Eye (tissue), 1 donor: Measurements from ENCODE around the gene PCIF1.
"Not testable (repeated sequence)": the region's sequence is repeated elsewhere in the genome, so short reads cannot be mapped to it uniquely, and the experiment has no call there.

ENCODE experiments used
- DNase-seq: peaks from one replicate; pipeline ENCODE4 v3.0.0-alpha.2; 2015

Gene PCIF1

DNA sequence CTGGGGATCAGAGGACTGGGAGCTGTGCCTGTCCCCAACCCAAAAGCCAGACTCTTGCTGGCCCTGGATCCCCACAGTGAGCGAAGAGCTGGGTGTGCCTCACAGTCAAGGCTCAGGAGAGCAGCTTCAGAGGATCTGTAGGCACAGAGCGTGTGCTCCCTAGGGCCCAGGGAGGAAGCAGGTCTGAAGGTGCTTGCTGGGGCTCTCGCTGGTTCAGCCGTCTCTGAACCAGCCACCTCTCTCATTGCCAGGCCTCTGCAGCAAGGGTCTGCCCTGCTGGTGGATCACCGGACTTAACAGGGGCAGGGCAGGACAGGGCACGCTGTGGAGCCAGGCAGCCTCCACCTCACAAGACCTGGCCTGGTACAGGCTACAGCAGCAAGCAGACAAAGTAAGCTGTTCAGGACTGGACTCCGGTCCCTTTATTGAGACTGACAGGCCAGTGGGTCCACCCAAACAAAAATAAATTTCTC is 13.8 kb downstream of the PCIF1 start:
- DNase-seq: no peak

DNA sequence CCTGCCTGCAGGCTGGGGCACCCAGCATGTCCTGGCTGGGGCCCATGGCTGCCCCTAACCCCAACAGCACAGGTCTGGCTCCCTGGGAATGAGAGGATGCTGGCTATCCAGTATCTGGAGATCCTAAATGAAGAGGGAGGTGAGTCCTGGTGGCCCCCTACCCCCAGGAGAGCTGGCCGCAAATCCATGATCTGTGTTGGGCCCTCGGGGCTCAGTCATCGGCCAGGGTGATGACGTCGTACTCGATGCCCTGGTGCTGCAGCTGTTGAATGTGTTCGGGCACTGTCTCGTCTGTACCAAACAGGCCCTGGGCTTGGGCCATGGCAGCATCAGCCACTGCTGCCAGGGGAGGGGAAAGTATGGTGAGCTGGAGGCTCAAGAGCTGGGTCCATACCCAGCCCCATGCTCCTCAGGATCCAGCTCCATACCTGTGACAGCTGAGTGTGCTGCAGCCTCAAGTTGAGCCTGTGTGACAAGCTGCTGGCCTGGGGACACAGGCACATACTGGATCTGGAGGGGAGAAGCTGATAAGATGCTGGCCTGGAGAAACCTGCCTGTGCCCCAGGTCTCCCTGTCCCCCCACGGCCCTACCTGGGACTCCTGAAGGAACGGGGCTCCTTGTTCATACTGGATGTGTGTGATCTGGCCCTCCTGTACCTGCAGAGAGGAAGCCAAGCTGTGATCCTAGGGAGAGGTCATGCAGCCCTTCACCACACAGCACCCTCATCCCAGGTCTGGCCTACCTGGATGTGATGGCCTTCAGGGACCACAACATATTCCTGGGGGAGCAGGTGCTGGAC is 14.5 kb downstream of the PCIF1 start:
- no peak for DNase-seq

DNA sequence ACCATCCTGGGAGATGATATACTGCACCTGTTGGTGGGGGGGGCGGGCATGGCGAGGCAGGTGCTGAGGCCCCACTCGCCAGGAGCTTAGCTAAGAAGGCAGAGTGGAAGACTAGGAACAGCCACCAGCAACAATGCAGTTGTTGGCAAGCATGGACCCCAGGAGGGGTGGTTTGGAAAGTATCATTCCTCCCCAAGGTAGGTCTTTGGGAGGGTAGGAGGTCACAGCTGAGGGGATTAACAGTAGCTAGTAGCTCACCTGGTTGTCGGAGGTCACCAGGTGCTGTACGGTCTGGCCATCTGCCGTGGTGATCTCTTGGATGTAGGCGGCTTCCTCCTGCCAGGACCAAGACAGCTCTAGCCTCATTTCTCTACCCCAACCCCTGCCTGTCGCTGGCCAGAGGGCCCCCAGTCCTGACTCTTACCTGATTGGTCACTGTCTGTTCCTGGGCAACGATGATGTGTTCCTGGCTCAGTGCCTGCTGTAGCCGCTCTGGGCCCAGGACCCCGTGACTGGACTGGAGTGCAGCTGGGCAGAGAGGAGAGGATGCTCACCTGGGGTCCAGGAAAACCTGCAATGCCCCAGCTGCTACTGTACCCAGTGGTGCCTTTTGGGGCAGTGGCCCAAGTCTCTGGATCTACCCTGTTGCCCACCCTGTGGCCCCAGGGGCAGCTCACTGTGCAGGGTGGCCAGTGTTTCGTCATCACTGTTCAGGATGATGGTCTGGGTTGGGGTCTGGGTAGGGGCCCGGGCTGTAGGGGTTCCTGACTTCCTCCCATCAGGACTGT is 15.3 kb downstream of the PCIF1 start:
- DNase-seq: no peak

DNA sequence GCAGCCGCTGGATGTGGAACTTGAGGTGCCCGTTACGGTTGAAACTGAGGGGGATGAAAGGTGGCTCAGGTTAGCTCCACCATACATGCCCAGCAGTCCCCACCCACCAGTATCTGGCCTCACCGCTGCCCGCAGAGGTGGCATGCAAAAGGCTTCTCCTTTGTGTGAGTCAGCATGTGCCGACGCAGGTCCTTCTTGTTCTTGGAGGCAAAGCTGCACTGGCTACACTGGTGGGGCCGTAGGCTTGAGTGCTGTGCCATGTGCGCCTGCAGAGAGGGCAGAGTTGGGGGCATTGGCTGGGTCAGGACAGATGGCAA is 15.8 kb downstream of the PCIF1 start:
- no peak for DNase-seq

DNA sequence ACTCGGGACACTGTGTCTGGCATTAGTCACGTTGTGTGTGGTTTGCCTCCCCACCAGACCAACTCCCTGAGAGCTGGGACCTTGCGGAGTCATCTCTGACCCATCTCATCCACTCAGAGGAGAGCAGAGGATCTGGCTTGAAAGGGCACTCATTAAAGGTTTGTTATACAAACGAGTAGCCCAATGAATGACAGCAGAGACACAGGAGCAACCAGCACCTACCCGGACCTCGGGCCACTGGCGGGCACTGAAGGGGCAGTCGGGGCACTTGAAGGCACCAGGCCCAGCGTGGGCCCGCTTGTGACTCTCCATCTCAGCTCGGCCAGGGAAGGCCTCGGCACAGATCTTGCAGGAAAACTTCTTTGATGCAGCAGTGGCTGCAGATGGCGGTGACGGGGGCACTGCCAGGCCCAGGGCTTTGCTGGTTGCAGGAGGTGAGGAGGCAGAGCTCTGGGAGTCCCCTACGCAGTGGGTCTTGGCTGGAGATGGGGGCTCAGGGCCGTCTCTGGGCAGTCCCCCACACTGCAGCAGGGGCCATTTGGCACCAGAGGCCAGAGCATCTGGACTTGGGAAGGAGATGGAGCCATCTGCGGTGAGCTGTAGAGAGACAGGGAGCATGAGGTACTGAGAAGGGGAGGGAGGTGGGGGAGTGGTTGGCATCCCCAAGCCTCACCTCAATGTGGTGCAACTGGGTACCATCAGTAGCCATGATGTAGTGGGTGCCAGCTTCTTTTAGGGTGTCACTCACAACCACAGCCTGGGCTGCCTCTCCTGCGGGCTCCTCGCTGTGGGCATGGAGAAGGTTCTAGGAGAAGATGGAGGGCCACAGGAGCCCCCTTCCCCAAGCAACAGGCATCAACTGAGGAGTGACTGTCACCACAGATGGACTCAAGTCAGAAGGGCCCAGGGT is 17.7 kb downstream of the PCIF1 start:
- no peak for DNase-seq

DNA sequence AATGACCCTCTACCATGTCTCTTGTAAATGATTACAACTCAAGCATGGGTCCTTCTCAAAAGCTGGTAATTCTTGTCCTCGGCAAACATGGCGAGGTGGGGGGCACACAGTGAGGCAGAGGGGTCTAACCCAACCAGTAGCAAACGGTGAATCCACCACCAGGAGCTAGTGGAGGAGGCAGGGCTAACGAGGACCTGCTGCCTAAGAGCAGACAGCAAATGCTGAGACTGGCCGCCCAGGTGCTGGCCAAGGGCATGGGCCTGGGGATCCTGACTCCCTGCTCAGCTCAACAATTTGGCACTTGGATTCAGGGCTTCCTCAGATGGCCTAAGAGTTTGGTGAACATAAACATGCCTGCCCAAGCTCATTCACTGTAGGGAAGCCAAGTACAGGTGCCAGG is 18.4 kb downstream of the PCIF1 start:
- no peak for DNase-seq

DNA sequence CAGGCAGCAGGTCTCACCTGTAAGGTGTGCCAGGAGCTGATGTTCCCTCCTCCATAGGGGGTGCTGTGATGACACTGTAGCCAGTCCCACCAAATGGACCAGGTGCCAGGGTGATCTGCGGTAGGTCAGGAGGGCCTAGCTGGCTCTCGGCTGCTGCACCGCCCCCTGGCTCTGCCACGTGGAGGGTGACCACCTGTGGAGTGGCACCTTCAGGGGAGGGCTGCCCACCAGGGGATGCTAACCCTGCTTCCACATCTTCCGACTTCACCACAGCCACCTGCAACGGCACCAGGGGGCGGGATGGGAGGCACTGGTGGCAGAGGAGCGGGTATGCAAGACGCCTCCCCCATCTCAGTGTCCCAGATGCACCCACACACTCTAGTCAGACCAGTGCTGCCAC is 19.2 kb downstream of the PCIF1 start:
- no peak for DNase-seq

DNA sequence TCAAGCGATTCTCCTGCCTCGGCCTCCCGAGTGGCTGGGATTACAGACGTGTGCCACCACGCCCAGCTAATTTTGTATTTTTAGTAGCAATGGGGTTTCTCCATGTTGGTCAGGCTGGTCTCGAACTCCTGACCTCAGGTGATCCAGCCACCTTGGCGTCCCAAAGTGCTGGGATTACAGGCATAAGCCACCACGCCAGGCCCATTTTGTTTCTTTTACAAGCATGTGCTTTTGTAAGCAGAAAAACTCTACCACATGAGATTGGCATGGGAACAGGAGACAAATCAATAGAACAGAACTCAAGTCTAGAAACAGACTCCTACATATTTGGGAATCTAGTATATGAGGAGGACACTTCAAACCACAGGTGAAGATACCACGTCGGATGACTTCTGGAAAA is 21.8 kb downstream of the PCIF1 start:
- not testable (repeated sequence) for DNase-seq

DNA sequence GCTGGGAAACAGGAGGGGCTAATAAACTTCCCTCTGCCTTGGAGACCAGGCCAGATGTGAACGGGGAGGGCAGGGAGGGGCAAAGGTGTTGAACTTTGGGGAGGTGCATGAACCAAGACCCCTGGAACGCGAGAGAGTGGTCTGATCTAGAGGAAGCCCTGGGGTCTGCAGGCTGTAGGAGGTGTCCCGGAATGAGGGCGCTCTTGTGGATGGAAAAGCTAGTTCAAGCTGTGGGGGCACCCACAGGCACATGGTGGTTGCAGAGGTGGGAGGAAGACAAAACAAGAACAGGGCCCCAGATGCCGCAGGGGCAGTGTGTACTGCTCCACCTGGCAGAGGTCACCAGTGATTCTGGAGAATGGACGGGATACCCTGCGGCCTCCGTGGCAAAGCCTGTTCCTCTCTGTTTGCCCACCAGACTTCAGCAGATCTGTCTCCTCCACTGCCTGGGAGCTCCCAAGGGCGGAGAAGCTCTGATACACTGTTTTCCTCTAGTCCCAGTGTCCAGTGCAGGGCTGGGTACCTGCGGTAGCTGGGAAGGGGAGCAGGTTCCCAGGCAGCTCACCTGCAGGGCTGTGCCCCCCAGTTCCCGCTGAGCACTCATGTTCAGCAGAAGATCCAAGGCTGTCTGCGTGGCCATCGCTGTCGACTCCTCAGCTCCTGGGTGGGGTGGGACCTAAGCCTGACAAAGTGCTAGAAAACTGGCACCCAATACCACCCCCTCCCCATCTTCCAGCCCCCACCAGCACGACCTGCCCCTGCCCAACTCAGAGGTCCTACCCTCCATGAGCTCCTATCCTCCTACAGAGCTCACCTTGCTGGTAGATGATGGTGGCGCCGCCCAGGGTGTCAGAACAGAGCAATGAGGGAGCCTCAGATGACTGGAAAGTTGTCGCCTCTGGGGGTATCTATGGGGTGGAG is 22.8 kb downstream of the PCIF1 start:
- no peak for DNase-seq

DNA sequence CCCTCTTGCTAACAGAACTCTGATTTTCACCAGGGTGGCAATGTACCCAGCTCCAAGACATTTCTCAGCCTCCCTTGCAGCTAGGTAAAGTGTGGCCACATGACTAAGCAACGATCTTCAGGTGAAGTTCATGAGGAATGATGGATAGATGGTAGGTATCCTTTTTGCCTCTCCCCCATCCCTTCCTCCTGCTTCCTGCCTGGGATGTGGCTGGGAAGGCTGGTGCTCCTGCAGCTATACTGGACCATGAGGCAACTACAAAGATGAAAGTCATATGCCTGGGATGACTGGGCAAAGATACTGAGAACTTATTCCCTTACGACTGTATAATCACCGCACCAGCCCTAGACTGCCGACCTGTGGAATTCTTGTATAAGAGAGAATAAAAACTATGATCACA is 24.1 kb downstream of the PCIF1 start:
- DNase-seq: no peak

DNA sequence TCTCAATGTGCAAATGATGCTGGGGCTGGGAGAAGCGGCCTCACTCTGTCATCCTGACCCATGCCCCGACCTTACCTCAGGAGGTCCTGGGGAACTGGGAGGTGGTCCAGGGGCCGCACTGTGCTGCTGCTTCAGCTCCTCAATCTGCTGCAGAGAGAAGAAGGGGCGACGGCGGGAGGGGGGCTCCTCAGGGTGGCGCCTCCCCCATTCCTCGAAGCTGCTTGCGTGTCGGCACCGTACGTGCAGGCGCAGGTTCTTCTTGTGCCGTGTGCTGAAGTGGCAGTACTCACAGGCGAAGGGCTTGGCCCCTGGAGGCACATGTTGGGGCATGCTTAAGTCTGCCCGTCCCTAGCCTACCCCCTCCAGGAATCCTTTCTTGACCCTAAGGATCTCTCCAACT is 24.6 kb downstream of the PCIF1 start:
- no peak for DNase-seq

DNA sequence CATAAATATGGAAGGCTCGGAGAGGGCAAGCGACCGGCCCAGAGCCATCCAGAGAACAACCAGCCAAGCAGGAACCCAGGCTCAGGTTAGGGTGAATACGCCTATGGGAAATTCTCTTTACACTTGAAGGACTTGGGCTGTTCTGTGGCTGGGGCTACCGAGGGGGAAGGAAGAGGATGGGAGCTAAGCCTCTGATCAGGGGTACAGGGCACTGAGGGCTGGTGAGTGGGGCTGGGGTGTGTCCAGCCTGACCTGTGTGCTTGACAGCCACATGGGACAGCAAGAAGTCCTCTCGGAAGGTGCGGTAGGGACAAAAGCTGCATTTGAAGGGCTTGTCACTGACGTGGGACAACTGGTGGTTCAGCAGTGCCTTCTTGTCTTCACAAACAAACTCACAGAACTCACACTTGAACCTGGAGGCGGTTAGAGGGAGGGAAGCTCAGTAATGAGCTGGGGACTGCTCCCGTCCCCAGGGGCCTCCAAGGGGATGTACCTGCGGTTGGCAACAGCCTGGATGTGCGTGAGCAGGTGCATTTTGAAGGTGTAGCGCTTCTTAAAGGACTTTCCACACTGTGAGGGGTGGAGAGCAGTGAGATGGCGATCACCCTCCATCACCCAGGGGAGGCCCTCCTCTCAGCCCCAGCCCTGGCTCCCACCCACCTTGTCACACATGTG is 25.6 kb downstream of the PCIF1 start:
- no peak for DNase-seq

DNA sequence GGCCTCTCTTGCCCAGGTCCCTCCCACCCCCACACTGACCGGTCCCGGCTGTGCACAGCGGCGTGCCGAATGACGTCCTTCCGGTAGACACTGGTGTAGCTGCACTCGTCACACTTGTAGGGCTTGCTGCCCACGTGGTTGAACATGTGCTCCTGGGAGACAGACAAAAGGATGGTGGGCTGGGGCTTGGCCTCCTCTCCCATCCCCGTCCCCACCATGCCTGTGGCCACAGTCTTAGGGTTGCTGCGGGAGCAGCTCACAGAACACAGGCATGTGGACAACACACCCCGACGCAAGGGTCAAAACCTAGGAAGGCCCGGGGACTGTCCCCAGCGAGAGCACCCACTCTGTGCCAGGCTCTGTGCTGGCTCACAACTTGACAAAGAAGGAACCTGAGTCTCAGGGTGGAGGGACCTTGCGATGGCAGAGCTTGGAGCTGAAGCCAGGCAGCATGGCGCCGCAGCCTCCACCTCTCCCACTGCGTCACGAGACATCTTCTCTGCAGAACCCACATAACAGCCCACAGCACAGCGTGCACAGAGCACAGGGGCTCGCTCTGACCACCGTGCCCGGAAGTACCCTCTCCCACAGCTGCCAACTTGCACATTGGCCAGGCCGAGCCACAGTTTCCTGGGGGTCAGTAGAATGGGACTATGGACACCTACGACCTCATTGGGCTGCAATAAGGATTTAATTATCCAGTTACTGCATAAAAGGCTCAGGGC is 27.7 kb downstream of the PCIF1 start:
- no peak for DNase-seq

DNA sequence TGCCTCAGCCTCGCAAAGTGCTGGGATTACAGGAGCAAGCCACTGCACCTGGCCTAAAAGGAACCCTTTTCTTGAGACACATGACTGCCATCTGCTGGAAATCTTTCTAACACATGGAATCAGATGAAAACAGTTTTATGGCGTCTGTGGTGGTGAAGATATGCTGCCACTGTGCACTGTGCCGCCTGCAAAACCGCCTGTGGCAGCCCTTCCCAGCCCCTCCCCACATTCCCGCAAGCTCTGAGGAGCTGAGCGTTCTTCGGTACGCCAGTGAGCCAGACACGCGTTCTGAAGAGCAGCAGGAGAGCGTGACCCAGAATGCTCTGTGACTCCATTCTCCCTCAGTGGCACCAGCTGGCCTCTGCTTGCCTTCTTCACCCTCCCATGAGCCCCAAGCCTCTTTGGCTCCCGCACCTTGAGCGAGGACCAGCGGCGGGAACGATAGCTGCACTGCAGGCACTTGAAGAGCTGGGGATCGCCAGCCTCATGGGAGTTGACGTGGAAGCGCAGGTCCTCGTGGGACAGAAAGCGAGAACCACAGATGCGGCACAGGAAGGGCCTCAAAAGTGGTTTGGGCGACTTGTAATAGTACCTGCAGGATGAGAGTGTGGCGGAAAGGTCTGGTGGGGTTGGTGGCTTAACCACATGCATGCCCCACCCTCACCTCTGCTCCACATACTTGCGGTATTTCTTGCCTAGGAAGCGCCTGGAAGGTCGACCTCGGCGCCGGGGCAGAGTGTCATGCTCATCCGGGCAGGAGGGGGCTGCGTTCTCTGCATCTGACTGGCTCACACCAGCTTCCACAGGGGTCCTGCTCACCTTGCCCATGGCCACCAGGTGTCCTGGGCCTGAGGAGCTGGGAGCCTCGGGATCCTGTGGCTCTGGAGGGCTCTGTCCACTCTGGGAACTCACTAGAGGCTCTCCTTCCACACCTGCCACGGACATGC is 28.8 kb downstream of the PCIF1 start:
- peak; percentile 75 for DNase-seq

DNA sequence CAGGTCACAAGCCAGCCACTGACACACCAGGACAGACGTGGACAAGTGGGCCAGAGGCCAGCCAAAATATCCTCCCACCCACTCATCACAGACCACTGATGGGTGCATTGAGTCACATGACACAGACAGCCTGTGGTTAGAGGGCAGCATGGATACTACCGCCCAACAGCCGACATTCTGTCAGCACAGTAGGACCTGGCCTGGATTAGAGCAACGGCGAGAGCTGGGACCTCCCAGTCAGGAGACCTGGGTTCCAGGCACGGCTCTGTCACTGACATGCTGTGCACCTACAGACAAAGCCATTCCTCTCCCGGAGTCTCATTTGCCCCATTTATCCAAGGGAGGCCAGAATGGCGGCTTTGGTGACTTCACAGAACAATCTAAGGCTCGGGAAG is 29.5 kb downstream of the PCIF1 start:
- no peak for DNase-seq

DNA sequence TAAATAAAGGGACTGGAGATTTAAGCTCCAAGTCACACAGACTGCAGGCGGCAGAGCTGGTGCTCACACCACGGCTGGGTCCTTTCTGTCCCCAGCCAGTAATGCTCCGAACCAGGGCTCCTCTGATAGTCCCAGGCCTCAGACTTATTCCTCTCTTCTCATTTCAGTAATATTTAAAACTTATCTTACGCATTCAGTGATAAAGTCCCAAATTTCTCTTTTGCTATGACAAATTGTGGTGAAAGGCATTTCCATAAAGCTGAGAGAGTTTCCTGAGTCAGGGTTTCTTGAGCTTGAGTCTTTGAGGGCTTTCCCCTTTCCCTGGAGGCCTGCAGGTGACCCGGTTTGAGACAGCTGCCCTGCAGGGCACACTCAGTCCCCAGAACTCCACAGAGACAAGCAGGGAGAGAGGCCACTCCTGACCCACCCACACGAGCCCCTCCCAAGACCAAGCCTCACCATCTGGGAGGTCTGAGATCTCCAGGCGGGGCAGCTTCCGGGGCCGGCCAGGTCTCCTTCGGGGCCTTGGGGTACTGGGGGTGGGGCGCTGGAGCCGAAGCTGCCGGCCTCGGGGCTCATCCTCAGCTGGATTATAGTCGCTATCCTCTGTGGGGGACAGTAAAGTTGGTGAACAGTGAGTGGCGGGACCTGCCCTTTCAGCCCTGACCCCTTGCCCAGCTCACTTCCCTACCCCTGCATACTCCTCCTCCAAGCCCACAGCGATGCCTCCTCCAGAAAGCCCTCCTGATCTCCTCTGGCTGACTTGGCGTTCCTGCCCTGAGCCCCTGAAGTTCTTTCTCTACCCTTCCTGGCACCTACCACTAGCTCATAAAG is 30.9 kb downstream of the PCIF1 start:
- no peak for DNase-seq

DNA sequence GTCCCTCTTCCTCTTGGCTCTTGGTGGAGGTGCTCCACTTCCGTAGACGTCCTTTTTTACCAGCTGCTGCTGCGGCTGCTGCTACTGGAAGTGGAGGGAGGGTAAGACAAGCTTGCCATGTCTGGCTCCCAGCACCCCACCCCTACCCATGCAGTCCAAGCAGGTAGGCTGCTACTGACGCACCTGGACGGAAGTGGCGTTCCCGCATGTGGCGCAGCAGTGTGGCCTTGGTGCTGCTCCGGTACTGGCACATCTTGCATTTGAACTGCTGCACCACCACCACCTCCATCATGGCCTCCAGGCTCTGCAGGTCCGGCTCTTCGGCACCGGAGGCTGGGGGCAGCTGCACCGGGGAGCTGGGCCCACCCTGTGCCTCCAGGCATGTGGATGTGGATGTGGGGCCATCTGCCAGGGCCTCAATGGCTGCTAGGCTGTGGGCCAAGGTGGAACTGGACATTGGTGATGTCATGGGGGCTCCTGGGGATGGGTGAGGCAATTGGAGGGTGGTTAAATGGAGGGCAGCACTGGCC is 33.1 kb downstream of the PCIF1 start:
- DNase-seq: no peak

DNA sequence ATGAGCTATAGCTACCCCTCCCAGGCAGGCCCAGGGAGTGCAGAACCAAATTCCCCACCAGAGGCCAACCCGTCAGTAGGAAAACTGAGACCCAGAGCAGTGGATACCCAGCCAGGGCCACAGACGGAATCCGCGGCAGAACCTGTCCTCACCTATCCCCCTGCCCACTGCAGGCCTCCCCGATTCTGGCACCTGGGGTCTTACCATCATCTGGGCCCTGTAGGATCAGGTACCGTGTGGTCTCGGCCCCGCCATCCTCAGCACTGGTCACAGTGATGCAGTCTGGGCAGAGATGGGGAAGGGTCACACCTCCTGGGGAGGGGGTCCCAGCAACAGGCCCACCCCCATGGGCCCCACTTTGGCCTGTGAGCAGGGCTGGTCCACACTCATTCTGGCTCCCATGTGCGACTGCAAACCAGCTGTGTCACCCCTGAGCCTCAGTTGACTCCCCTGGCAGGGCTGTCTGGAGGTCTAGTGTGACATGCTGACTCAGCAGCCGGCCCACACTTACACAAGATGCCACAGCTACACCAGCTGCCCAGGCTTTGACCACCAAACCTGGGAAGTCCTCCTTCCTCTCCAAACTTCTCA is 33.7 kb downstream of the PCIF1 start:
- no peak for DNase-seq
